ENCODE measurements around the gene TMEM201. TPM values are rescaled to one million over a fixed set of nuclear protein-coding genes. Genes with fewer than 3 reads are reported as not detected.

TMEM201 gene
- polyA plus RNA-seq, 1 of the 3 experiments (the other 2 are of a cell fraction) = 8.2 TPM

- H3K9me2 ChIP-seq = no peaks in the 10 kb centered on the region
- no peaks in the 10 kb centered on the region for H3K27me3 ChIP-seq (ENCODE audit: insufficient read depth)
- POLR2A ChIA-PET = no interaction called here
- no peaks in the 10 kb centered on the region for H4K20me1 ChIP-seq (ENCODE audit: insufficient read depth)
- no peak overlapping the region; a peak in 1 of 4 replicates for H3K27ac ChIP-seq (ENCODE audit: low read depth in 2 of 2, low read length in 1 of 2)
- no peaks in the 10 kb centered on the region for H3K79me2 ChIP-seq (ENCODE audit: insufficient read depth)
- TF ChIP-seq JUND (IDR thresholded peaks at IDR 0.05) = no peak
- no peak for TF ChIP-seq MXI1 (IDR thresholded peaks at IDR 0.05; ENCODE audit: low read depth, low read length)
- peak; percentile 13; the same call in 1 of the 2 replicates for TF ChIP-seq SMC3 (IDR thresholded peaks at IDR 0.05; ENCODE audit: low read depth, low read length)
- TF ChIP-seq FOXJ3 (CRISPR knock-in tag; IDR thresholded peaks at IDR 0.05) = no peak
- no peak for TF ChIP-seq NFIC (IDR thresholded peaks at IDR 0.05; ENCODE audit: borderline replicate concordance)
- peak; percentile 29; the same call in 1 of the 2 replicates for TF ChIP-seq RAD21 (IDR thresholded peaks at IDR 0.05; ENCODE audit: low read length)
- peak; percentile 55 for TF ChIP-seq CTCF (IDR thresholded peaks at IDR 0.05)
- no peak for TF ChIP-seq ELF1 (IDR thresholded peaks at IDR 0.05)
- no peak overlapping the region for H3K4me3 ChIP-seq (ENCODE audit: low read depth in 2 of 2, low read length in 1 of 2)
- H3F3A ChIP-seq (replicated peaks; ENCODE audit: insufficient read depth) = no peaks in the 10 kb centered on the region
- no peak overlapping the region for H2AFZ ChIP-seq (ENCODE audit: low read depth)
- peak; percentile 69 for DNase-seq
- CTCF ChIA-PET = interaction anchor here (0.9 to 8.1 kb wide), 16 partner anchors 9 to 594 kb away, joined by 3 to 74 read pairs (median 4); partner anchors contain the start of genes PIK3CD and TMEM201
- no peak overlapping the region for H3K9ac ChIP-seq
- no peaks in the 10 kb centered on the region for H3K9me3 ChIP-seq
- H3K36me3 ChIP-seq (replicated peaks in 1 of 2; ENCODE audit: control insufficient read depth in 1 of 2, insufficient read depth in 2 of 2, low read length in 1 of 2) = no peaks in the 10 kb centered on the region
- no peak overlapping the region for H3K4me2 ChIP-seq
- 73% methylated on average over 8 of the region's 16 CpGs for WGBS (ENCODE audit: low lambda C conversion rate)
- H3K4me1 ChIP-seq (ENCODE audit: control insufficient read depth in 1 of 2, insufficient read depth in 2 of 2, low read depth in 1 of 2, low read length in 1 of 2) = peaks cover 0 to 35% of the 10 kb centered on the region in 2 experiments; a peak in 1 of 4 replicates
Observed at GRCh38 chr1:9615316-9616063, 26.8 kb downstream of the TMEM201 start.

- Histone ChIP-seq H3K4me2 (no peak overlapping the region), H3K27me3 (ENCODE audit: insufficient read depth) (no peaks in the 10 kb centered on the region), H4K20me1 (ENCODE audit: insufficient read depth) (no peaks in the 10 kb centered on the region), H3K36me3 (replicated peaks in 1 of 2; ENCODE audit: control insufficient read depth in 1 of 2, insufficient read depth in 2 of 2, low read length in 1 of 2) (no peaks in the 10 kb centered on the region), H3K27ac (ENCODE audit: low read depth in 2 of 2, low read length in 1 of 2) (no peak overlapping the region), H2AFZ (ENCODE audit: low read depth) (no peak overlapping the region), H3K9ac (no peak overlapping the region), H3K9me2 (no peaks in the 10 kb centered on the region), H3K4me3 (ENCODE audit: low read depth in 2 of 2, low read length in 1 of 2) (no peak overlapping the region), H3F3A (replicated peaks; ENCODE audit: insufficient read depth) (no peaks in the 10 kb centered on the region), H3K79me2 (ENCODE audit: insufficient read depth) (no peaks in the 10 kb centered on the region), H3K9me3 (no peaks in the 10 kb centered on the region), H3K4me1 (ENCODE audit: control insufficient read depth in 1 of 2, insufficient read depth in 2 of 2, low read depth in 1 of 2, low read length in 1 of 2) (peaks cover 0 to 7% of the 10 kb centered on the region in 2 experiments; a peak in 1 of 4 replicates)
- ChIA-PET POLR2A (interaction anchor here (0.6 kb wide), 1 partner anchor 532 kb away, joined by 3 read pairs; no protein-coding TSS in a partner anchor), CTCF (interaction anchor here (1.3 to 8.1 kb wide), 2 partner anchors 8 to 249 kb away, joined by 3 to 74 read pairs; no protein-coding TSS in a partner anchor)
- no peak for DNase-seq
- TF ChIP-seq MXI1 (IDR thresholded peaks at IDR 0.05; ENCODE audit: low read depth, low read length) = no peak
- TF ChIP-seq PBX3 (IDR thresholded peaks at IDR 0.05) = no peak
- no peak for TF ChIP-seq GABPA (IDR thresholded peaks at IDR 0.05; ENCODE audit: low read depth)
- TF ChIP-seq ELF1 (IDR thresholded peaks at IDR 0.05) = no peak
- no peak for TF ChIP-seq GATA2 (CRISPR knock-in tag; IDR thresholded peaks at IDR 0.05)
- WGBS (ENCODE audit: low lambda C conversion rate) = 92% methylated on average over 13 of the region's 18 CpGs
Observed at GRCh38 chr1:9618909-9619679, 30.4 kb downstream of the TMEM201 start.

Measured in SK-N-SH (cell line).